Posterior vena cava (tissue), 2 donors: ENCODE data around the gene OR6S1. TPM values are rescaled to one million over a fixed set of nuclear protein-coding genes. Genes with fewer than 3 reads are reported as not detected.
"Not testable (repeated sequence)": the region's sequence is repeated elsewhere in the genome, so short reads cannot be mapped to it uniquely, and the experiment has no call there.

Experiments
- DNase-seq: peaks from one replicate; pipeline ENCODE4 v3.0.0-alpha.2; 2020; ENCODE audit warnings: low spot score
- intact Hi-C, 2 donors: fragments of 100-400 bp; cut with DNase I; formaldehyde crosslinking; loops; one replicate each; pipeline versions ENCODE4 v1.14.1 to v1.14.2; 2022 to 2023
- total RNA-seq, 2 donors: library from RNA; stranded (reverse); fragmentation: NEBNext Ultra II Directional; extraction: Animal tissue kit (Norgen Biotek cat#: 25700); gene quantifications; one replicate each; pipeline ENCODE4 v1.2.1, GENCODE V29; 2021
- donor health status: DM: yes; HTN: yes; CAD: no.
- donor health status: DM: yes; HTN: yes; CAD: no.

OR6S1 gene
- total RNA-seq, 2 donors from 2014 or later, result not detected

DNA sequence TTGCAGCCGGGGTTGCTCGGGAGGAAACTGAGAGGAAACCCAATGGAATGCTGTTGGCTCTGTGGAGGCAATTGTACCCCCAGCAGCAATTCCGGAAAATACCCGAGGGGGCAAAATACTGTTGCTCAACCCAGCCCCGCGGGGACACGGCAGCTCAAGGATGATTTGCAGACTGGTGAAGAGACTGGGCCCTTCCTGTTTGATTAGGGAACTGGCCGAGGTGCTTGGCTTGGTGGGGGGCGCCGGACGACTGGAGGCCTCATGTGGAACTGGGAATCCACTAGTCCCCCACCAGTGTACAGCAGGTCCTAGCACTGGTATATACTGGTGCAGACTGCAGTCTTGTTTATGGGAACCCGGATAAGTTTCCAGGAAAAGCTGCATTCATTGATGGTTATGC is 40.0 kb downstream of the OR6S1 start:
- intact Hi-C loops, result loop anchor here (10.0 kb wide), 3 partner anchors 67 to 277 kb away; partner anchors contain the start of gene CCNB1IP1 (in 1 of the 2)
- DNase-seq, result no peak

DNA sequence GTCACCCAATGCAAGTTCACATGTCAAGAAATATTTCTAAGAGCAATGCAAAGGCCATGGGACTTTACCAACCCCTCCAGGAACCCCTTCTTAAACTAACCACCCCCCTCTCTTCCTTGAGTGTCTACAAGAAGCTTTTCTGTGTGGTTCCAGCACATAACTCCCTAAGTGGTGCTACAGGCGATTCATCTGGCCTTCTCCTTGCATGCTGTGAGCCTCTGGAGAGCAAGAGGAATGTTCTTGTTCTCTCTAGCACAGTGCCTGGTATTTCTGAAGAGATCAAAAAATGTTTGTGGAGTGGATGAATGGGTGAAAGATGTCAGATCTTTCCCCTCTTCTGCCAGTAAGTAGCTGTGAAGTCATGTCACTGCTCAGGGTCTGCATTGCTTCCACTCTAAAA is 44.4 kb downstream of the OR6S1 start:
- intact Hi-C loops, result no loop called here
- DNase-seq, result no peak

DNA sequence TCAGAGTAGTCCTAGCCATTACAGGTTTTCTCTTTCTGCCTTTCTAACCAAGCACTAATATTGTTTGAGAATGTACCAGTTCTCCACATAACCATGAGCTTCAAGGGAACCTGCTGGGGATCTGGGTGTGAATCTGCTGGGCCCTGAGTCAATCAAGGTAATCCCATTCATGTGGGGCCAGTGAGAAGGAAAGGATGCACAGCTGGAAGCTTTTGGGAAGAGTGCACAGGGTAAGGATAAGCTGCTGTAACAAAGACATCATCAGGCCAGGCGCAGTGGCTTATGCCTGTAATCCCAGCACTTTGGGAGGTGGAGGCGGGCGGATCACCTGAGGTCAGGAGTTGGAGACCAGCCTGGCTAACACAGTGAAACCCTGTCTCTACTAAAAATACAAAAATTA is 45.8 kb downstream of the OR6S1 start:
- intact Hi-C loops, DNase-seq: not testable (repeated sequence)

DNA sequence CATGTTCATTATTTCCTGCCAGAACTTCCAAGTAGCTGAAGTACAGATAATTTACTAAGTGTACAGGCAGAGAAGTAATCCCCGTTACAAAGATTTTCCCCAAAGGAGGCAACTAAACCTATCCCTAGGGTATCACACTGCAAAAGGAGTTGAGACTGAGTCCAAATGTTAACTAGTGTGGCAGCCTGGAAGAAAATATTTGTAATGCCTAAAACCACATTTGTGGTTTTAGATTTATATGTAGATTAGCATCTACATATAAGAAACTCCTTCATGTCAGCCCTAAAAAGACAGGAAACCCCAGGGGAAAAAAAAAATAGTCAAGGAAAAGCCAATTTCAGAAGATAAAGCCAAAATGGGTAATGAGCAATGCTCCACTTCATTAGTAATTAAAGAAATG is 48.9 kb downstream of the OR6S1 start:
- intact Hi-C loops, result no loop called here

DNA sequence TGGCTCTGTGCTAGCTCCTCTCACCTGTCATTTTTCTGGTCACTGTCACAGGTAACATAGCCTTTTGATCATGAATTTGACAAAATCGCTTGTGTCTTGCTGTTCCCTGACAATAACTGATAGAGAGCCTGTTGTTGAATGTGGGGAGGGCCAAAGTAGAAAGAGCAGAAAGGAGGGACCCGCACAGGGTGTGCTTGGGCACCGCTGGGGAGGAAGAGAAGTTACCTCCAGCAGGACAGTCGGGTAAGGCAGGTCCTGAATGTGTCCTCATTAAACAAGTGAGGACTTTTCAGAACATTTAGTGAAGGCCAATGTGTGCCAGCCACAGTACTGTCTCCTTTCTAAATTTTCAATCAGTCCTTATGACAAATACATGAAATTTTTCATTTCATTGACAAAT is 50.3 kb downstream of the OR6S1 start, which contains the start of gene RNASE12:
Gene RNASE12, minus strand, starts transcription at position 142 of the 400 bp plus-strand sequence. CDS start 653 bp downstream, outside the sequence.
- no peak for DNase-seq
- intact Hi-C loops, result no loop called here

More for the DNA sequence above, 48.9 kb downstream of the OR6S1 start:
- DNase-seq, result no peak

Other genes with a start within 250 kb of the OR6S1 start
- 10 to 100 TPM; 36.1 to 38.7 TPM for gene TEP1, start 228.2 kb downstream of the OR6S1 start, total RNA-seq
- 1 to 10 TPM in 1 of 2 donors, under 1 TPM in 1; 0.52 to 1.2 TPM for gene KLHL33, start 205.5 kb downstream of the OR6S1 start, total RNA-seq
- 10 to 100 TPM; 24.4 to 28.7 TPM for gene OSGEP, start 186.9 kb downstream of the OR6S1 start, total RNA-seq
- 10 to 100 TPM; 74.3 to 96.2 TPM for gene APEX1, start 186.5 kb downstream of the OR6S1 start, total RNA-seq
- gene PIP4P1, start 180.3 kb downstream of the OR6S1 start, total RNA-seq, result 10 to 100 TPM; 25.3 to 27.5 TPM
- 10 to 100 TPM; 17.1 to 34.1 TPM for gene PNP, start 172.3 kb downstream of the OR6S1 start, total RNA-seq
- under 1 TPM in 1 of 2 donors, not detected in 1; 0.62 TPM for gene RNASE10, start 136.2 kb downstream of the OR6S1 start, total RNA-seq
- not detected for gene RNASE9, start 80.6 kb downstream of the OR6S1 start, total RNA-seq
- not detected for gene RNASE11, start 53.7 kb downstream of the OR6S1 start, total RNA-seq
- not detected for gene RNASE12, start 50.3 kb downstream of the OR6S1 start, total RNA-seq
- 10 to 100 TPM; 42.3 to 44.3 TPM for gene RNASE4, start 42.9 kb upstream of the OR6S1 start, total RNA-seq
- gene ANG, start 47.1 kb upstream of the OR6S1 start, total RNA-seq, result 10 to 100 TPM; 11.5 to 18.0 TPM
- gene EDDM3A, start 104.2 kb upstream of the OR6S1 start, total RNA-seq, result not detected
- not detected for gene EDDM3B, start 126.7 kb upstream of the OR6S1 start, total RNA-seq
- gene RNASE6, start 139.6 kb upstream of the OR6S1 start, total RNA-seq, result 10 to 100 TPM in 1 of 2 donors, 1 to 10 TPM in 1; 7.0 to 16.3 TPM
- gene RNASE1, start 161.2 kb upstream of the OR6S1 start, total RNA-seq, result 100 to 1,000 TPM; 222 to 363 TPM
- under 1 TPM; 0.48 to 0.60 TPM for gene RNASE3, start 249.7 kb upstream of the OR6S1 start, total RNA-seq